CD4-positive, alpha-beta T cell treated with Interleukin-17A for 1 hour (primary cell): Measurements from ENCODE around the gene NCF4.

Experiments
- DNase-seq: peaks from one replicate; pipeline ENCODE4 v3.0.0-alpha.2; 2020

The NCF4 gene

GRCh38 chr22:36924151-36924698 lies 63.4 kb downstream of the NCF4 start:
- no peak for DNase-seq

- DNase-seq, result no peak
Measured at GRCh38 chr22:36925388-36926290, 64.8 kb downstream of the NCF4 start.

GRCh38 chr22:36926309-36926708 lies 65.5 kb downstream of the NCF4 start:
- no peak for DNase-seq

GRCh38 chr22:36926721-36927435 lies 66.1 kb downstream of the NCF4 start:
- DNase-seq, result no peak
